ENCODE data around the gene AP5Z1.

DNA sequence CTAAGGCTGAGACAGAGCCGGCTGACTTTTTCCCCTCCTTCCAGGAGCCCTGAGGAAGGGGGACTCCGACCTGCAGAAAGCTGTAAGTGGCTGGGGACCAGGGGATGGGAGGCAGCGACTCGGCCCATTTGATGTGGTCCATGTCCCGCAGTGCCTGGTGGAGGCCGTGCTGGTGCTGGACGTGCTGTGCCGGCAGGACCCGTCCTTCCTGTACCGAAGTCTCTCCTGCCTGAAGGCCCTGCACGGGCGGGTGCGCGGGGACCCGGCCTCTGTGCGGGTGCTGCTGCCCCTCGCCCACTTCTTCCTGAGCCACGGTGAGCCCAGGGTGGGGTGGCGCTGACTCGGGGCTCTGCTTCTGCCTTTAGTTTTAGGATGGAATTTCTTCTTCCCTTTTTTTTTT lies 9.9 kb downstream of the AP5Z1 start:
- TF ChIP-seq POLR2A (IDR thresholded peaks at IDR 0.05), result no peak
- no peak for TF ChIP-seq CTCF (IDR thresholded peaks at IDR 0.05)
- TF ChIP-seq EP300 (IDR thresholded peaks at IDR 0.05), result no peak

Data from suprapubic skin (tissue), 3 donors.